OCI-LY1 (cell line): ENCODE measurements around the gene SCRN1.

Experiments
- H2AFZ ChIP-seq: fragments of 200-600 bp; sonication (generic), shearing (Covaris generic); 2 replicates; pipeline ENCODE4 v1.6.0; 2014; ENCODE audit warnings: antibody characterized with exemption, mild to moderate bottlenecking, low read length
- H3F3A ChIP-seq: fragments of 200-600 bp; sonication (generic), shearing (Covaris generic); 2 replicates; pipeline ENCODE4 v1.6.0; 2014; ENCODE audit warnings: mild to moderate bottlenecking, antibody characterized with exemption, low read length, moderate library complexity; ENCODE audit not compliant: insufficient read depth
- H3K27ac ChIP-seq: fragments of 200-600 bp; sonication (generic); 2 replicates; pipeline ENCODE4 v1.5.1; 2014; ENCODE audit warnings: low read length, mixed run types, mild to moderate bottlenecking, low read depth; ENCODE audit not compliant: poor library complexity, severe bottlenecking
- H3K27me3 ChIP-seq: fragments of 200-600 bp; sonication (generic); 2 replicates; pipeline ENCODE4 v1.6.0; 2014; ENCODE audit warnings: antibody characterized with exemption, mild to moderate bottlenecking, low read length, moderate library complexity; ENCODE audit not compliant: insufficient read depth
- H3K36me3 ChIP-seq: fragments of 200-600 bp; sonication (generic); 2 replicates; pipeline ENCODE4 v1.6.1; 2014; ENCODE audit warnings: mild to moderate bottlenecking, antibody characterized with exemption, low read length, moderate library complexity, mixed read lengths; ENCODE audit not compliant: insufficient read depth
- H3K4me1 ChIP-seq: fragments of 200-600 bp; sonication (generic); 2 replicates; pipeline ENCODE4 v1.5.1; 2014; ENCODE audit warnings: mild to moderate bottlenecking, low read length, moderate library complexity; ENCODE audit not compliant: insufficient read depth, severe bottlenecking
- H3K4me2 ChIP-seq: fragments of 200-600 bp; sonication (generic), shearing (Covaris generic); 2 replicates; pipeline ENCODE4 v1.6.1; 2014; ENCODE audit warnings: low read length
- H3K4me3 ChIP-seq: fragments of 200-600 bp; sonication (generic); 2 replicates; pipeline ENCODE4 v1.5.1; 2014; ENCODE audit warnings: low read length, low read depth, mild to moderate bottlenecking, mixed read lengths; ENCODE audit not compliant: poor library complexity, severe bottlenecking
- H3K79me2 ChIP-seq: fragments of 200-600 bp; shearing (Covaris generic); 2 replicates; pipeline ENCODE4 v1.6.1; 2016; ENCODE audit warnings: mixed run types, low read length, mixed read lengths; ENCODE audit not compliant: insufficient read depth
- H3K9ac ChIP-seq: fragments of 200-600 bp; sonication (generic), shearing (Covaris generic); 2 replicates; pipeline ENCODE4 v1.6.1; 2014; ENCODE audit warnings: mild to moderate bottlenecking, low read length, mixed read lengths
- H3K9me2 ChIP-seq: fragments of 200-600 bp; sonication (generic), shearing (Covaris generic); 2 replicates; pipeline ENCODE4 v1.6.1; 2014; ENCODE audit warnings: low read depth, mild to moderate bottlenecking, low read length, mixed read lengths
- H3K9me3 ChIP-seq: fragments of 200-600 bp; shearing (Covaris generic); 2 replicates; pipeline ENCODE4 v1.6.1; 2014; ENCODE audit warnings: low read length, mixed read lengths
- H4K20me1 ChIP-seq: fragments of 200-600 bp; sonication (generic), shearing (Covaris generic); 2 replicates; pipeline ENCODE4 v1.6.0; 2016; ENCODE audit warnings: mild to moderate bottlenecking, low read length; ENCODE audit not compliant: insufficient read depth
- EZH2 ChIP-seq: fragments of 200-600 bp; sonication (generic), shearing (Covaris generic); IDR thresholded peaks from 2 replicates; pipeline ENCODE4 v1.8.0; 2017; ENCODE audit warnings: borderline replicate concordance, mixed run types, mild to moderate bottlenecking, antibody characterized with exemption, low read length, moderate library complexity, mixed read lengths
- TF ChIP-seq, protein P1 (sequence below): fragments of 200-600 bp; sonication (generic), shearing (Covaris generic); IDR thresholded peaks from 2 replicates; pipeline ENCODE4 v1.5.1; 2017; ENCODE audit warnings: mild to moderate bottlenecking, antibody characterized with exemption, low read length, moderate library complexity, mixed read lengths

The SCRN1 gene

DNA sequence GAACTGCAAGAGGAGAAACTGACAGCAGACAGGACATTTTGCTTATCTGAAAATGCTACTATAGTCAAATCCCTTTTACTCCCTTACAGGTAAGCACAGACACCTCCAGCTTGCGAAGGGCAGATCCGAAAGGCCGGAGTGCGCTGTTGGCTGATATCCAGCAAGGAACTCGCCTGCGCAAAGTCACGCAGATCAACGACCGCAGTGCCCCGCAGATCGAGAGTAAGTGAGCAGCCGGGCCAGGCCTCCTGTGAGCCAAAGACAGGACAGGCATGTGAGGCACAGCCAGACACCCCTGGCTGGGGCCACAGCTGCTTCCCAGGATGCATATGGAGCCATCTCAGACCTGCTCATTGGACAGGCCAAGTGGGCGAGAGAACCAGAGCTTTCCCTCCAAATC lies 113.9 kb downstream of the SCRN1 start:
- H3K9me3 ChIP-seq: no peaks in the 10 kb centered on the region
- no peak overlapping the region for H3K4me2 ChIP-seq
- no peak overlapping the region for H3K27ac ChIP-seq
- H3K27me3 ChIP-seq: no peaks in the 10 kb centered on the region
- no peaks in the 10 kb centered on the region for H3K36me3 ChIP-seq
- H3F3A ChIP-seq: no peaks in the 10 kb centered on the region
- no peak overlapping the region for H2AFZ ChIP-seq
- H4K20me1 ChIP-seq: no peaks in the 10 kb centered on the region
- H3K9ac ChIP-seq: no peak overlapping the region
- H3K4me3 ChIP-seq: no peak overlapping the region
- no peaks in the 10 kb centered on the region for H3K79me2 ChIP-seq
- TF ChIP-seq EZH2: no peak
- TF ChIP-seq, protein P1, sequence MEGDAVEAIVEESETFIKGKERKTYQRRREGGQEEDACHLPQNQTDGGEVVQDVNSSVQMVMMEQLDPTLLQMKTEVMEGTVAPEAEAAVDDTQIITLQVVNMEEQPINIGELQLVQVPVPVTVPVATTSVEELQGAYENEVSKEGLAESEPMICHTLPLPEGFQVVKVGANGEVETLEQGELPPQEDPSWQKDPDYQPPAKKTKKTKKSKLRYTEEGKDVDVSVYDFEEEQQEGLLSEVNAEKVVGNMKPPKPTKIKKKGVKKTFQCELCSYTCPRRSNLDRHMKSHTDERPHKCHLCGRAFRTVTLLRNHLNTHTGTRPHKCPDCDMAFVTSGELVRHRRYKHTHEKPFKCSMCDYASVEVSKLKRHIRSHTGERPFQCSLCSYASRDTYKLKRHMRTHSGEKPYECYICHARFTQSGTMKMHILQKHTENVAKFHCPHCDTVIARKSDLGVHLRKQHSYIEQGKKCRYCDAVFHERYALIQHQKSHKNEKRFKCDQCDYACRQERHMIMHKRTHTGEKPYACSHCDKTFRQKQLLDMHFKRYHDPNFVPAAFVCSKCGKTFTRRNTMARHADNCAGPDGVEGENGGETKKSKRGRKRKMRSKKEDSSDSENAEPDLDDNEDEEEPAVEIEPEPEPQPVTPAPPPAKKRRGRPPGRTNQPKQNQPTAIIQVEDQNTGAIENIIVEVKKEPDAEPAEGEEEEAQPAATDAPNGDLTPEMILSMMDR: no peak
- no peaks in the 10 kb centered on the region for H3K9me2 ChIP-seq
- no peaks in the 10 kb centered on the region for H3K4me1 ChIP-seq

DNA sequence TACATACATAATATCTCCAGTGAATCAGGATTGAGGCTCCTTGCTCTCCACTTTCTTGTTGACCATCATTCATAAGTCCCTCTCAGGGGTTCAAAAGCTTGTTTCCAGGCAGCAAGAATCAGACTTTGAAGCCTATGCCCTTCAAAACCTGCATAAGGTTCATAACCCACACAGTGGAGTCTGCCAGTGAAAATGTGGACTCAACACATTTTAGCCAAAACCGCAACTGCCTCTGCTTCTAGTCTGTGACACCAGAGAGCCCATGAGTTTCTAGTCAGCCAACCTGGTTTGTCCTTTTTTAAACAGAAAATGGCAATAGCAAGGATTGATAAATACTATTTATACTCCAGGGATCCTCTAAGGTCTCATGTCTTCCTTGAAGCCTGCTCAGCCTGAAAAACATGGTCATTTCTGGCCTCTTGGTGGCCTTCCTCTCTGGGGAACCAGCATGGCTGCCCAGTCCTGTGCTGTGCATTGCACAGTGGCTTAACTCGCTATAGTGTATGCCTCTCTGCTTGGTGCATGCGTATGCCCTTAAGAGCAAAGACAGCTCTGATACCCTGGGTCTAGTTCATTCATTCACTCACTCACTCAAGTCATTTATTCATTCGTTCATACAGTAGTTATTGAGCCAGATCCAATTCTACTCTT lies 115.8 kb downstream of the SCRN1 start:
- Histone ChIP-seq H3K36me3 (no peaks in the 10 kb centered on the region), H3K4me2 (no peak overlapping the region), H3K27ac (no peak overlapping the region), H3K9me3 (no peaks in the 10 kb centered on the region), H3K9ac (no peak overlapping the region), H3K27me3 (no peaks in the 10 kb centered on the region), H3K79me2 (no peaks in the 10 kb centered on the region), H3F3A (no peaks in the 10 kb centered on the region), H3K4me1 (no peaks in the 10 kb centered on the region), H4K20me1 (no peaks in the 10 kb centered on the region), H3K9me2 (no peaks in the 10 kb centered on the region), H2AFZ (no peak overlapping the region), H3K4me3 (no peak overlapping the region)
- TF ChIP-seq EZH2: no peak
- TF ChIP-seq, protein P1: no peak

DNA sequence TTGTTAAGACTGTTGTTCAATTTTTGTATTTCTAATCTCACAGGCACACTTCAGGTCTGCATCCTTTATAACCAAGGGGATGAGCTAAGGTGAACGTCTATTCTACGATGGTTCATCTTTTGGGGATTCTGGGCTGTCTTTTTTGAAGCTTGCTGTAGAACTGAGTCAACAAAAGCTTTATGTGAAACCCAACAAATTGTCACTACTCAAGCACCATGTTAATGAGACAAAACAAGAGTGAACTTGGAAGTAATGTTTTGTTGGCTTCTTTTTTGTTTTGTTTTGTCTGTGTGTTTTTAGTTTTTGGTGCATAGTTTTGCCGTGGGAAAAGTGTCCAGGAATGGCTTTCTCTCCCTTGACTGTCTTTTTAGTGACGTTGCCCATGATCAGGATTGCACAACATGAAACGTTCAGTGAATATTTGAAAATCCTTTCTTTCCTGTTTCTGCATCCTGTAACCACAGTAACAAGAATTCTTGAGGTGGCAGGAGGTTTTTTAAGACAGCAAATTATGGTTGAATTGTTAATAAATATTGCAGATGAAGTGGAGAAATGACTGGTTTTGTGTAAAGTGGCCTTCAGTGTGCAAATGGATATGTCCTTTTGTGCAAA lies 117.7 kb downstream of the SCRN1 start:
- H3K27me3 ChIP-seq: no peaks in the 10 kb centered on the region
- H3K4me2 ChIP-seq: no peak overlapping the region
- H2AFZ ChIP-seq: no peak overlapping the region
- no peaks in the 10 kb centered on the region for H3K36me3 ChIP-seq
- no peak overlapping the region for H3K27ac ChIP-seq
- no peaks in the 10 kb centered on the region for H3K9me3 ChIP-seq
- H3K4me3 ChIP-seq: no peak overlapping the region
- no peaks in the 10 kb centered on the region for H3K4me1 ChIP-seq
- TF ChIP-seq, protein P1: no peak
- TF ChIP-seq EZH2: no peak
- no peaks in the 10 kb centered on the region for H3F3A ChIP-seq
- H3K9me2 ChIP-seq: no peaks in the 10 kb centered on the region
- no peaks in the 10 kb centered on the region for H4K20me1 ChIP-seq
- no peaks in the 10 kb centered on the region for H3K79me2 ChIP-seq
- H3K9ac ChIP-seq: no peak overlapping the region
